Mucosa of rectum (tissue), 2 donors: ENCODE measurements around the gene SREK1IP1.

Experiments used
- H3K27ac ChIP-seq, 2 donors: one replicate each; pipeline ENCODE4 v1.7.0; 2013; ENCODE audit warnings: inconsistent platforms in 2 of 2, low read depth in 2 of 2, low read length in 2 of 2
- H3K27me3 ChIP-seq, 2 donors: one replicate each; pipeline ENCODE4 v1.7.0; 2013; ENCODE audit warnings: low read length in 2 of 2; ENCODE audit not compliant: control insufficient read depth in 2 of 2, insufficient read depth in 2 of 2
- H3K36me3 ChIP-seq, 2 donors: one replicate each; pipeline ENCODE4 v1.7.0; 2013; ENCODE audit warnings: low read length in 2 of 2; ENCODE audit not compliant: control insufficient read depth in 2 of 2, insufficient read depth in 2 of 2
- H3K4me1 ChIP-seq, 2 donors: one replicate each; pipeline ENCODE4 v1.7.0; 2013; ENCODE audit warnings: low read length in 2 of 2, mild to moderate bottlenecking in 1 of 2; ENCODE audit not compliant: control insufficient read depth in 2 of 2, insufficient read depth in 2 of 2
- H3K4me3 ChIP-seq, 2 donors: one replicate each; pipeline ENCODE4 v1.7.0; 2013; ENCODE audit warnings: low read length in 2 of 2
- H3K9ac ChIP-seq, 2 donors: one replicate each; pipeline ENCODE4 v1.7.0; 2013; ENCODE audit warnings: low read length in 2 of 2, low read depth in 1 of 2, mild to moderate bottlenecking in 1 of 2
- H3K9me3 ChIP-seq, 2 donors: one replicate each; pipeline ENCODE4 v1.7.0; 2013; ENCODE audit warnings: low read length in 2 of 2; ENCODE audit not compliant: control insufficient read depth in 2 of 2
- donor health status: healthy.
- donor health status: Normal muscosa, but diverticular disease.

Gene SREK1IP1

GRCh38 chr5:64690417-64691151 lies 77.9 kb downstream of the SREK1IP1 start, which contains the start of gene SHISAL2B:
Gene SHISAL2B, plus strand, starts transcription at chr5:64690503. Its CDS starts 121 bp downstream, at chr5:64690624.
- Histone ChIP-seq H3K27ac (no peak within 1 kb of the TSS), H3K4me3 (no peak within 1 kb of the TSS), H3K36me3 (no peaks in the 10 kb centered on the region), H3K4me1 (no peaks in the 10 kb centered on the region), H3K9me3 (no peaks in the 10 kb centered on the region), H3K9ac (no peak within 1 kb of the TSS), H3K27me3 (peaks cover 7 to 12% of the 10 kb centered on the region in 2 donors)

GRCh38 chr5:64690104-64690416 lies 78.4 kb downstream of the SREK1IP1 start:
- H3K9me3 ChIP-seq: no peaks in the 10 kb centered on the region
- no peak overlapping the region for H3K4me3 ChIP-seq
- H3K27me3 ChIP-seq: peaks cover 7 to 12% of the 10 kb centered on the region in 2 donors
- no peaks in the 10 kb centered on the region for H3K4me1 ChIP-seq
- H3K9ac ChIP-seq: no peak overlapping the region
- H3K36me3 ChIP-seq: no peaks in the 10 kb centered on the region
- H3K27ac ChIP-seq: no peak overlapping the region

- Histone ChIP-seq H3K4me1 (no peaks in the 10 kb centered on the region), H3K4me3 (no peak overlapping the region), H3K27me3 (peaks cover 7 to 12% of the 10 kb centered on the region in 2 donors), H3K9ac (no peak overlapping the region), H3K27ac (no peak overlapping the region), H3K9me3 (no peaks in the 10 kb centered on the region), H3K36me3 (no peaks in the 10 kb centered on the region)
Observed at GRCh38 chr5:64688965-64689364, 79.5 kb downstream of the SREK1IP1 start.

- Histone ChIP-seq H3K9me3 (no peaks in the 10 kb centered on the region), H3K4me3 (no peak overlapping the region), H3K4me1 (no peaks in the 10 kb centered on the region), H3K27ac (no peak overlapping the region), H3K9ac (no peak overlapping the region), H3K36me3 (no peaks in the 10 kb centered on the region), H3K27me3 (peaks cover 7 to 12% of the 10 kb centered on the region in 2 donors)
Observed at GRCh38 chr5:64688391-64688790, 80.1 kb downstream of the SREK1IP1 start.

- Histone ChIP-seq H3K36me3 (no peaks in the 10 kb centered on the region), H3K4me1 (no peaks in the 10 kb centered on the region), H3K4me3 (no peak overlapping the region), H3K9ac (no peak overlapping the region), H3K9me3 (no peaks in the 10 kb centered on the region), H3K27me3 (peaks cover 3 to 7% of the 10 kb centered on the region in 2 donors), H3K27ac (no peak overlapping the region)
Observed at GRCh38 chr5:64685866-64686265, 82.6 kb downstream of the SREK1IP1 start.

GRCh38 chr5:64682608-64683007 lies 85.9 kb downstream of the SREK1IP1 start:
- Histone ChIP-seq H3K27ac (no peak overlapping the region), H3K9me3 (no peaks in the 10 kb centered on the region), H3K9ac (no peak overlapping the region), H3K4me1 (no peaks in the 10 kb centered on the region), H3K4me3 (no peak overlapping the region), H3K36me3 (no peaks in the 10 kb centered on the region), H3K27me3 (no peaks in the 10 kb centered on the region)

GRCh38 chr5:64680289-64680688 lies 88.2 kb downstream of the SREK1IP1 start:
- Histone ChIP-seq H3K9me3 (no peaks in the 10 kb centered on the region), H3K27ac (no peak overlapping the region), H3K36me3 (no peaks in the 10 kb centered on the region), H3K4me1 (no peaks in the 10 kb centered on the region), H3K9ac (no peak overlapping the region), H3K27me3 (no peaks in the 10 kb centered on the region), H3K4me3 (no peak overlapping the region)

GRCh38 chr5:64678374-64678773 lies 90.1 kb downstream of the SREK1IP1 start:
- Histone ChIP-seq H3K27me3 (no peaks in the 10 kb centered on the region), H3K27ac (no peak overlapping the region), H3K4me3 (no peak overlapping the region), H3K9me3 (no peaks in the 10 kb centered on the region), H3K36me3 (no peaks in the 10 kb centered on the region), H3K9ac (no peak overlapping the region), H3K4me1 (no peaks in the 10 kb centered on the region)

GRCh38 chr5:64671678-64672077 lies 96.8 kb downstream of the SREK1IP1 start:
- no peaks in the 10 kb centered on the region for H3K4me1 ChIP-seq

GRCh38 chr5:64670277-64670676 lies 98.2 kb downstream of the SREK1IP1 start:
- H3K27ac ChIP-seq: no peak overlapping the region

More at GRCh38 chr5:64671678-64672077, 96.8 kb downstream of the SREK1IP1 start:
- H3K27ac ChIP-seq: no peak overlapping the region
- no peaks in the 10 kb centered on the region for H3K9me3 ChIP-seq
- H3K36me3 ChIP-seq: no peaks in the 10 kb centered on the region
- H3K27me3 ChIP-seq: no peaks in the 10 kb centered on the region
- no peak overlapping the region for H3K4me3 ChIP-seq
- no peak overlapping the region for H3K9ac ChIP-seq

More at GRCh38 chr5:64670277-64670676, 98.2 kb downstream of the SREK1IP1 start:
- Histone ChIP-seq H3K36me3 (no peaks in the 10 kb centered on the region), H3K9ac (no peak overlapping the region), H3K4me3 (no peak overlapping the region), H3K4me1 (no peaks in the 10 kb centered on the region), H3K9me3 (no peaks in the 10 kb centered on the region), H3K27me3 (no peaks in the 10 kb centered on the region)
